CD4-positive, alpha-beta T cell (primary cell): ENCODE results near the gene FBXW2. TPM values are rescaled to one million over a fixed set of nuclear protein-coding genes. Genes with fewer than 3 reads are reported as not detected.

ENCODE experiments used
- ATAC-seq: fragments of 200-7000 bp; cut with Tn5 transposase; one replicate; pipeline ENCODE4 v1.10.0; 2022; ENCODE audit warnings: mild to moderate bottlenecking; ENCODE audit not compliant: poor library complexity
- CTCF ChIA-PET: fragments of 350-600 bp; sonication (Branson Sonifier 250); formaldehyde crosslinking; loops from one replicate; lab custom pipeline; 2021; ENCODE audit warnings: antibody characterized with exemption, inconsistent platforms; lab: Charles Lee
- POLR2A ChIA-PET: fragments of 350-600 bp; sonication (Branson Sonifier 250); formaldehyde crosslinking; loops from one replicate; lab custom pipeline; 2021; ENCODE audit warnings: antibody characterized with exemption, inconsistent platforms; lab: Charles Lee
- DNase-seq, 14 experiments: peaks; one replicate each; pipeline ENCODE4 v3.0.0-alpha.2; 2013 to 2020; ENCODE audit warnings: mixed read lengths in 2 of 14
- H3K27ac ChIP-seq, 2 donors: one replicate each; pipeline versions ENCODE4 v1.5.1 to v1.7.0; 2013; ENCODE audit warnings: low read length in 2 of 2, low read depth in 1 of 2, mild to moderate bottlenecking in 1 of 2
- H3K27me3 ChIP-seq, 2 experiments: 1 replicate in 1 of 2; 2 replicates in 1 of 2; pipeline versions ENCODE4 v1.6.1 to v1.7.0; 2013; ENCODE audit warnings: low read length in 2 of 2, control low read depth in 1 of 2, mild to moderate bottlenecking in 1 of 2, moderate library complexity in 1 of 2; ENCODE audit not compliant: insufficient read depth in 2 of 2, control insufficient read depth in 1 of 2
- H3K36me3 ChIP-seq: one replicate; pipeline ENCODE4 v1.6.1; 2013; ENCODE audit warnings: low read length, control low read depth; ENCODE audit not compliant: insufficient read depth
- H3K4me1 ChIP-seq: one replicate; pipeline ENCODE4 v1.6.1; 2013; ENCODE audit warnings: low read length, control low read depth; ENCODE audit not compliant: insufficient read depth
- H3K4me3 ChIP-seq: one replicate; pipeline ENCODE4 v1.5.1; 2013; ENCODE audit warnings: mild to moderate bottlenecking, low read length, moderate library complexity
- H3K9me3 ChIP-seq, 2 experiments: 1 replicate in 1 of 2; 2 replicates in 1 of 2; pipeline versions ENCODE4 v1.6.1 to v1.7.0; 2013; ENCODE audit warnings: low read length in 2 of 2, mild to moderate bottlenecking in 2 of 2, control low read depth in 1 of 2, moderate library complexity in 1 of 2; ENCODE audit not compliant: control insufficient read depth in 1 of 2, insufficient read depth in 1 of 2
- H3K27ac Mint-ChIP-seq: one replicate; pipeline ENCODE4 v1.8.0; 2020; ENCODE audit warnings: mixed read lengths
- H3K27me3 Mint-ChIP-seq: one replicate; pipeline ENCODE4 v1.8.0; 2021; ENCODE audit warnings: mixed read lengths
- H3K36me3 Mint-ChIP-seq: one replicate; pipeline ENCODE4 v1.8.0; 2021; ENCODE audit warnings: low read depth, mixed read lengths
- H3K4me1 Mint-ChIP-seq: one replicate; pipeline ENCODE4 v1.8.0; 2021; ENCODE audit warnings: low read depth, mixed read lengths
- H3K4me3 Mint-ChIP-seq: one replicate; pipeline ENCODE4 v1.8.0; 2020; ENCODE audit warnings: mild to moderate bottlenecking, mixed read lengths
- H3K9me3 Mint-ChIP-seq: one replicate; pipeline ENCODE4 v1.8.0; 2020; ENCODE audit warnings: mixed read lengths
- intact Hi-C, 2 experiments: fragments of 100-400 bp; cut with DNase I in 1 of 2; cut with micrococcal nuclease in 1 of 2; formaldehyde crosslinking; loops; one replicate each; pipeline versions ENCODE4 v1.15.1 to v1.9.0; 2023 to 2025; cut with DNase I, micrococcal nuclease
- total RNA-seq, 174 experiments: library from RNA in 2 of 174; stranded (reverse) in 2 of 174; gene quantifications; one replicate each; pipeline ENCODE4 v1.2.3 and lab custom pipeline; 2021 to 2026
- TF ChIP-seq, protein P1 (sequence below): fragments of 200-600 bp; IDR thresholded peaks from one replicate; pipeline ENCODE4 v1.8.0; 2022; ENCODE audit warnings: antibody characterized with exemption, mild to moderate bottlenecking

Gene FBXW2
- total RNA-seq, 2 experiments from 2014 or later = 58.7 to 64.7 TPM

DNA sequence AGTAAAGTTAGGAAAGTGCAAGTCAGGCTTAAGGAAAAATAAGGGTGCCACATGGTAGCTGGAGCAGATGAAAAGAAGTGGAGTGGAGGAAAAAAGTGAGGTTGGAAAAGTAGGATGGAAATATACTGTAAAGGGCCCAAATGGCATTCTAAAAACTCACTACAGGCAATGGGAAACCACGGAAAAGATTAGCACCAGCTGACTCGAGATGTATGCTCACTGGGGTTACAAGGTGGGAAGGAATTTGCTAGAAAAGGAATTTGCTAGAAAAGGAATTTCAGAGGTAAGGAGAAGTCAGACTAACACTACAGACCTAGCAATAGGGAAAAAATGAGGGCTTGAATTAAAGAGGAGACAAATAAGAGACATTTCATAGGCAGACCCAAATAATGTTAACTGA, 45.9 kb upstream of the FBXW2 start:
- no peak overlapping the region for H3K4me3 ChIP-seq
- TF ChIP-seq, protein P1, sequence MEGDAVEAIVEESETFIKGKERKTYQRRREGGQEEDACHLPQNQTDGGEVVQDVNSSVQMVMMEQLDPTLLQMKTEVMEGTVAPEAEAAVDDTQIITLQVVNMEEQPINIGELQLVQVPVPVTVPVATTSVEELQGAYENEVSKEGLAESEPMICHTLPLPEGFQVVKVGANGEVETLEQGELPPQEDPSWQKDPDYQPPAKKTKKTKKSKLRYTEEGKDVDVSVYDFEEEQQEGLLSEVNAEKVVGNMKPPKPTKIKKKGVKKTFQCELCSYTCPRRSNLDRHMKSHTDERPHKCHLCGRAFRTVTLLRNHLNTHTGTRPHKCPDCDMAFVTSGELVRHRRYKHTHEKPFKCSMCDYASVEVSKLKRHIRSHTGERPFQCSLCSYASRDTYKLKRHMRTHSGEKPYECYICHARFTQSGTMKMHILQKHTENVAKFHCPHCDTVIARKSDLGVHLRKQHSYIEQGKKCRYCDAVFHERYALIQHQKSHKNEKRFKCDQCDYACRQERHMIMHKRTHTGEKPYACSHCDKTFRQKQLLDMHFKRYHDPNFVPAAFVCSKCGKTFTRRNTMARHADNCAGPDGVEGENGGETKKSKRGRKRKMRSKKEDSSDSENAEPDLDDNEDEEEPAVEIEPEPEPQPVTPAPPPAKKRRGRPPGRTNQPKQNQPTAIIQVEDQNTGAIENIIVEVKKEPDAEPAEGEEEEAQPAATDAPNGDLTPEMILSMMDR = no peak
- CTCF ChIA-PET = no interaction called here
- ATAC-seq (no peak), DNase-seq (no peak)
- H3K27ac Mint-ChIP-seq = peak overlapping the region; percentile 2
- H3K36me3 ChIP-seq = peaks cover 30% of the 10 kb centered on the region
- H3K27me3 ChIP-seq = no peaks in the 10 kb centered on the region
- POLR2A ChIA-PET = no interaction called here
- H3K27ac ChIP-seq = no peak overlapping the region
- H3K4me1 Mint-ChIP-seq = peaks cover 53% of the 10 kb centered on the region
- H3K36me3 Mint-ChIP-seq = peaks cover 68% of the 10 kb centered on the region
- H3K27me3 Mint-ChIP-seq = no peaks in the 10 kb centered on the region
- intact Hi-C loops = no loop called here
- peaks cover 35% of the 10 kb centered on the region for H3K4me1 ChIP-seq
- peak overlapping the region; percentile 59 for H3K4me3 Mint-ChIP-seq
- H3K9me3 ChIP-seq = peaks cover 0 to 14% of the 10 kb centered on the region in 2 experiments
- H3K9me3 Mint-ChIP-seq = no peaks in the 10 kb centered on the region

DNA sequence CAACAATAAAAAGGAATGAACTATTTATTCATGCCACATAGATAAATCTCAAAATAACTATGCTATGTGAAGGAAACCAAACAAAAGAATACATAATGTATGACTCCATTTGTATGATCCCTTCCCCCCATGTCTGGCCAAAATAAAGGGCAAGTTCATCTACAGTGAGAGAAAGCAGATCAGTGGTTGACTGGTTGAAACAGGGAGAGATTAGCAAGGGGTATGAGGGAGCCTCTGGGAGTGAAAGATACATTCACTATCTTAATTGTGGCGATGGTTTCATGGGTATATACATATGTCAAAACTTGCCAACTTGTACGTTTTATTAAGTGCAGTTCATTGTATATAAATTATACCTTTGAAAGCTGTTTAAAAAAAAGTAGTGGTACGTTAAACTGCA, 44.7 kb upstream of the FBXW2 start:
- no peaks in the 10 kb centered on the region for H3K27me3 Mint-ChIP-seq
- Histone ChIP-seq H3K4me1 (peaks cover 23% of the 10 kb centered on the region), H3K4me3 (no peak overlapping the region), H3K36me3 (peaks cover 37% of the 10 kb centered on the region), H3K9me3 (peaks cover 0 to 4% of the 10 kb centered on the region in 2 experiments), H3K27me3 (no peaks in the 10 kb centered on the region), H3K27ac (no peak overlapping the region)
- no peaks in the 10 kb centered on the region for H3K9me3 Mint-ChIP-seq
- H3K4me1 Mint-ChIP-seq = peaks cover 45% of the 10 kb centered on the region
- TF ChIP-seq, protein P1 = no peak
- no peak overlapping the region for H3K27ac Mint-ChIP-seq
- intact Hi-C loops = no loop called here
- peaks cover 64% of the 10 kb centered on the region for H3K36me3 Mint-ChIP-seq
- ATAC-seq (no peak), DNase-seq (no peak)
- peak overlapping the region; percentile 15 for H3K4me3 Mint-ChIP-seq
- ChIA-PET POLR2A (interaction anchor here (0.8 kb wide), 1 partner anchor 9 kb away, joined by 3 read pairs; no protein-coding TSS in a partner anchor), CTCF (no interaction called here)

GRCh38 chr9:120833325-120833724, 40.1 kb upstream of the FBXW2 start:
- TF ChIP-seq, protein P1 = no peak
- H3K36me3 Mint-ChIP-seq = peaks cover 78% of the 10 kb centered on the region
- H3K27ac ChIP-seq = no peak overlapping the region
- H3K27ac Mint-ChIP-seq = no peak overlapping the region
- no peaks in the 10 kb centered on the region for H3K27me3 Mint-ChIP-seq
- H3K4me1 Mint-ChIP-seq = peaks cover 16% of the 10 kb centered on the region
- H3K27me3 ChIP-seq = no peaks in the 10 kb centered on the region
- H3K9me3 Mint-ChIP-seq = no peaks in the 10 kb centered on the region
- no peak for ATAC-seq
- ChIA-PET CTCF (interaction anchor here (0.6 to 0.7 kb wide), 2 partner anchors 16 to 484 kb away, joined by 3 read pairs; no protein-coding TSS in a partner anchor), POLR2A (interaction anchor here (0.9 to 1.4 kb wide), 3 partner anchors 9 to 13 kb away, joined by 3 to 7 read pairs (median 4); partner anchors contain the start of gene PSMD5)
- intact Hi-C loops = no loop called here
- peaks cover 57% of the 10 kb centered on the region for H3K36me3 ChIP-seq
- H3K4me3 ChIP-seq = no peak overlapping the region
- no peak for DNase-seq
- H3K4me1 ChIP-seq = no peaks in the 10 kb centered on the region
- no peaks in the 10 kb centered on the region for H3K9me3 ChIP-seq
- H3K4me3 Mint-ChIP-seq = no peak overlapping the region
